DOHH2 (cell line): ENCODE results near the gene STX4.

ENCODE experiments used
- H3F3A ChIP-seq: fragments of 200-600 bp; sonication (generic), shearing (Covaris generic); 2 replicates; pipeline ENCODE4 v1.6.0; 2016; ENCODE audit warnings: antibody characterized with exemption, mild to moderate bottlenecking; ENCODE audit not compliant: control insufficient read depth, insufficient read depth
- H3K27ac ChIP-seq: fragments of 200-600 bp; sonication (generic); 2 replicates; pipeline ENCODE4 v1.5.1; 2014; ENCODE audit warnings: low read depth, mild to moderate bottlenecking, low read length, moderate library complexity
- H3K27me3 ChIP-seq: fragments of 200-600 bp; sonication (generic); 2 replicates; pipeline ENCODE4 v1.6.1; 2014; ENCODE audit warnings: mild to moderate bottlenecking, low read length, mixed read lengths; ENCODE audit not compliant: control insufficient read depth
- H3K36me3 ChIP-seq: fragments of 200-600 bp; sonication (generic); 2 replicates; pipeline ENCODE4 v1.6.1; 2014; ENCODE audit warnings: mild to moderate bottlenecking, low read length, moderate library complexity, mixed read lengths; ENCODE audit not compliant: control insufficient read depth
- H3K4me1 ChIP-seq: fragments of 200-600 bp; sonication (generic); 2 replicates; pipeline ENCODE4 v1.6.1; 2014; ENCODE audit warnings: mild to moderate bottlenecking, low read length, mixed read lengths; ENCODE audit not compliant: control insufficient read depth
- H3K4me2 ChIP-seq: fragments of 200-600 bp; sonication (generic); 2 replicates; pipeline ENCODE4 v1.6.0; 2014; ENCODE audit warnings: mild to moderate bottlenecking, low read length, moderate library complexity
- H3K4me3 ChIP-seq: fragments of 200-600 bp; sonication (generic); 2 replicates; pipeline ENCODE4 v1.5.1; 2014; ENCODE audit warnings: mild to moderate bottlenecking, low read length, mixed read lengths
- H3K79me2 ChIP-seq: fragments of 200-600 bp; sonication (generic); 2 replicates; pipeline ENCODE4 v1.6.1; 2014; ENCODE audit warnings: mild to moderate bottlenecking, low read length, mixed read lengths; ENCODE audit not compliant: control insufficient read depth
- H3K9me2 ChIP-seq: fragments of 200-600 bp; sonication (generic); replicated peaks from 2 replicates; pipeline ENCODE4 v1.6.1; 2014; ENCODE audit warnings: mild to moderate bottlenecking, low read length, mixed read lengths; ENCODE audit not compliant: control insufficient read depth
- H3K9me3 ChIP-seq: fragments of 200-600 bp; sonication (generic); 2 replicates; pipeline ENCODE4 v1.6.1; 2014; ENCODE audit warnings: antibody characterized with exemption, low read length, mixed read lengths; ENCODE audit not compliant: control insufficient read depth, insufficient read depth
- H4K20me1 ChIP-seq: fragments of 200-600 bp; sonication (generic); 2 replicates; pipeline ENCODE4 v1.6.0; 2014; ENCODE audit warnings: low read depth, mild to moderate bottlenecking, antibody characterized with exemption, low read length, moderate library complexity; ENCODE audit not compliant: control insufficient read depth, insufficient read depth
- EZH2phosphoT487 ChIP-seq: fragments of 200-600 bp; sonication (generic); IDR thresholded peaks from 2 replicates; pipeline ENCODE4 v1.6.1; 2017; ENCODE audit warnings: borderline replicate concordance, mild to moderate bottlenecking, antibody characterized with exemption, low read length, moderate library complexity, mixed read lengths
- TF ChIP-seq, protein P1 (sequence below): fragments of 200-600 bp; sonication (generic); IDR thresholded peaks from one replicate; pipeline ENCODE4 v1.5.1; 2014; ENCODE audit warnings: antibody characterized with exemption, mild to moderate bottlenecking, low read depth, low read length; ENCODE audit not compliant: poor library complexity, severe bottlenecking

STX4 gene

DNA sequence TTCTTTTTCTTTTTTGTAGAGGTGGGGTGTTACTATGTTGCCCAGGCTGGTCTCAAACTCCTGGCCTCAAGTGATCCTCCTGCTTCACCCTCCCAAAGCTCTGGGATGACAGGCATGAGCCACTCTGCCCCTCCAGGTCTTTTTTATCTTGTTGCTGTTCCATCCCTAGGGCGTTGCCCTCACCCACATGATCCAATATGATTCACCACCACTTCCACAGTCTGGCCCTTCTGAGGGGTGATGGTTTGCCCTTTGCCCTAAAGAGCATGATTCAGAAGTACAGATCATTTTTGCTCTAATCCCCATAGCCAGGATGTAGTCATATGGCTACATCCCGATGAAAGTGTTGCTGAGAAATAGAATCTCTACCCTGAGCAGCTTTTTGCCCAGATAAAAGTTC is 18.8 kb downstream of the STX4 start:
- H3K27ac ChIP-seq: no peak overlapping the region
- H3K36me3 ChIP-seq: no peaks in the 10 kb centered on the region
- H3F3A ChIP-seq: no peaks in the 10 kb centered on the region
- H3K4me2 ChIP-seq: no peak overlapping the region
- H3K4me3 ChIP-seq: no peak overlapping the region
- H3K4me1 ChIP-seq: no peaks in the 10 kb centered on the region
- H3K9me2 ChIP-seq: no peaks in the 10 kb centered on the region
- H3K79me2 ChIP-seq: no peaks in the 10 kb centered on the region
- no peak for TF ChIP-seq EZH2phosphoT487
- TF ChIP-seq, protein P1, sequence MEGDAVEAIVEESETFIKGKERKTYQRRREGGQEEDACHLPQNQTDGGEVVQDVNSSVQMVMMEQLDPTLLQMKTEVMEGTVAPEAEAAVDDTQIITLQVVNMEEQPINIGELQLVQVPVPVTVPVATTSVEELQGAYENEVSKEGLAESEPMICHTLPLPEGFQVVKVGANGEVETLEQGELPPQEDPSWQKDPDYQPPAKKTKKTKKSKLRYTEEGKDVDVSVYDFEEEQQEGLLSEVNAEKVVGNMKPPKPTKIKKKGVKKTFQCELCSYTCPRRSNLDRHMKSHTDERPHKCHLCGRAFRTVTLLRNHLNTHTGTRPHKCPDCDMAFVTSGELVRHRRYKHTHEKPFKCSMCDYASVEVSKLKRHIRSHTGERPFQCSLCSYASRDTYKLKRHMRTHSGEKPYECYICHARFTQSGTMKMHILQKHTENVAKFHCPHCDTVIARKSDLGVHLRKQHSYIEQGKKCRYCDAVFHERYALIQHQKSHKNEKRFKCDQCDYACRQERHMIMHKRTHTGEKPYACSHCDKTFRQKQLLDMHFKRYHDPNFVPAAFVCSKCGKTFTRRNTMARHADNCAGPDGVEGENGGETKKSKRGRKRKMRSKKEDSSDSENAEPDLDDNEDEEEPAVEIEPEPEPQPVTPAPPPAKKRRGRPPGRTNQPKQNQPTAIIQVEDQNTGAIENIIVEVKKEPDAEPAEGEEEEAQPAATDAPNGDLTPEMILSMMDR: no peak
- no peaks in the 10 kb centered on the region for H4K20me1 ChIP-seq
- no peaks in the 10 kb centered on the region for H3K27me3 ChIP-seq
- no peaks in the 10 kb centered on the region for H3K9me3 ChIP-seq

- TF ChIP-seq, protein P1: no peak
- TF ChIP-seq EZH2phosphoT487: no peak
- no peaks in the 10 kb centered on the region for H3K79me2 ChIP-seq
- H3K27me3 ChIP-seq: no peaks in the 10 kb centered on the region
- no peaks in the 10 kb centered on the region for H3K9me3 ChIP-seq
- no peak overlapping the region for H3K27ac ChIP-seq
- H3F3A ChIP-seq: no peaks in the 10 kb centered on the region
- no peak overlapping the region for H3K4me2 ChIP-seq
- H3K9me2 ChIP-seq: no peaks in the 10 kb centered on the region
- no peaks in the 10 kb centered on the region for H3K4me1 ChIP-seq
- H3K36me3 ChIP-seq: peaks cover 7% of the 10 kb centered on the region; the same call in 1 of the 2 replicates
- H3K4me3 ChIP-seq: no peak overlapping the region
- no peaks in the 10 kb centered on the region for H4K20me1 ChIP-seq
Measured at GRCh38 chr16:31055613-31056012, 22.3 kb downstream of the STX4 start.

DNA sequence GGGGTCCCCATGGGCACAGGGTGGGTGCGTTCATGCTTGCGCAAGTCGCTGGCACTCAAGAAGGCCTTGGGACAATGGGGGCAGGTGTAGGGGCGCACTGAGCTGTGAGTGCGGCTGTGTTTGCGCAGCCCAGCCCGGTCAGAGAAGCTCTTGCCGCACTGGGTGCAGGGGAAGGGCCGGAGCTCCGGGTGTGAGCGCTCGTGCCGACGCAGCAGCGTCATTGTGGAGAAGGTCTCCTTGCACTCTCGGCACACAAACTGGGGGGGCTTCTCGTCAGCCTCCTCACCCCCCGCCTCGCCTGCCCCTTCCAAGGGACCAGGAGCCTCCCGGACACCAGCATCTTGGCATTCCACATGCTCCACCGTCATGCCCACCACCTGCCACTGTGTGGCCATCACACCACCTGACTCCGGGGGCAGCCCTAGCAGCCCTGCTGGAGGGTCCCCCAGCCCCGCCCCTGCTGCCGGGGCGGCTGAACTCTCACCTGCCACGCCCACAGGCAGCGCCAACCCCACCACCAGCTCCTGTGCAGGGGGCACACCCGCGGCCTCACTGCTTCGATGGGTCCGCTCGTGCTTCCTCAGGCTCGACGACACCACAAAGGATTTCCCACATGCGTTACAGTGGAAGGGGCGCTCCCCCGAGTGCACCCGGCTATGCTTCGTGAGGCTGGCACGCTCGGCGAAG is 27.9 kb downstream of the STX4 start:
- no peak for TF ChIP-seq EZH2phosphoT487
- TF ChIP-seq, protein P1: no peak
- no peaks in the 10 kb centered on the region for H3F3A ChIP-seq
- no peaks in the 10 kb centered on the region for H3K4me1 ChIP-seq
- H3K27me3 ChIP-seq: no peaks in the 10 kb centered on the region
- H3K9me3 ChIP-seq: no peaks in the 10 kb centered on the region
- H4K20me1 ChIP-seq: no peaks in the 10 kb centered on the region
- no peak overlapping the region for H3K27ac ChIP-seq
- peaks cover 15% of the 10 kb centered on the region for H3K79me2 ChIP-seq
- H3K4me2 ChIP-seq: no peak overlapping the region
- H3K4me3 ChIP-seq: no peak overlapping the region
- peaks cover 30% of the 10 kb centered on the region for H3K36me3 ChIP-seq
- no peaks in the 10 kb centered on the region for H3K9me2 ChIP-seq
